Activated CD4-positive, CD25-positive, alpha-beta regulatory T cell treated with anti-CD3 and anti-CD28 coated beads, Interleukin-2, amount 50 U/mL, for 16 hours (primary cell): ENCODE measurements around the gene PRICKLE3.
"Not testable (repeated sequence)": the region's sequence is repeated elsewhere in the genome, so short reads cannot be mapped to it uniquely, and the experiment has no call there.

ENCODE experiments used
- DNase-seq: peaks from one replicate; pipeline ENCODE4 v3.0.0-alpha.2; 2020; ENCODE audit warnings: low read depth, low spot score

Gene PRICKLE3

GRCh38 chrX:49183701-49184281 lies 2.4 kb downstream of the PRICKLE3 start:
- DNase-seq, result no peak

GRCh38 chrX:49179358-49179757 lies 6.8 kb downstream of the PRICKLE3 start:
- DNase-seq, result no peak

- no peak for DNase-seq
These were observed 7.6 kb downstream of the PRICKLE3 start for GRCh38 chrX:49178537-49178936.

GRCh38 chrX:49177873-49178480 lies 8.2 kb downstream of the PRICKLE3 start:
- DNase-seq, result no peak

- DNase-seq, result no peak
These were observed 8.8 kb downstream of the PRICKLE3 start for GRCh38 chrX:49177338-49177833.

- DNase-seq, result no peak
These were observed 9.5 kb downstream of the PRICKLE3 start for GRCh38 chrX:49176421-49177326.

- no peak for DNase-seq
These were observed 10.5 kb downstream of the PRICKLE3 start for GRCh38 chrX:49175435-49176274.

GRCh38 chrX:49174723-49175122 lies 11.4 kb downstream of the PRICKLE3 start:
- no peak for DNase-seq

GRCh38 chrX:49173544-49173943 lies 12.6 kb downstream of the PRICKLE3 start:
- DNase-seq, result not testable (repeated sequence)

- DNase-seq, result peak; percentile 23
These were observed 13.8 kb downstream of the PRICKLE3 start for GRCh38 chrX:49172280-49172780.

GRCh38 chrX:49171752-49172279 lies 14.4 kb downstream of the PRICKLE3 start, which contains the start of gene PLP2:
PLP2 (plus strand) TSS chrX:49171898; CDS start chrX:49172001, 103 bp downstream.
- DNase-seq, result peak; percentile 26

- no peak for DNase-seq
These were observed 18.4 kb downstream of the PRICKLE3 start for GRCh38 chrX:49167740-49168108.

- no peak for DNase-seq
These were observed 19.0 kb downstream of the PRICKLE3 start for GRCh38 chrX:49166914-49167739.

GRCh38 chrX:49165901-49166881 lies 20.0 kb downstream of the PRICKLE3 start:
- peak; percentile 37 for DNase-seq

- DNase-seq, result no peak
These were observed 21.4 kb downstream of the PRICKLE3 start for GRCh38 chrX:49164589-49165360.

- peak; percentile 58 for DNase-seq
These were observed 22.4 kb downstream of the PRICKLE3 start for GRCh38 chrX:49163555-49164419.

- DNase-seq, result no peak
These were observed 23.6 kb downstream of the PRICKLE3 start, which contains the start of gene MAGIX for GRCh38 chrX:49162620-49163019. MAGIX (plus strand) TSS chrX:49162758; CDS start chrX:49162890, 132 bp downstream.
